ENCODE results near the gene SOS2.

- TF ChIP-seq POLR2A (IDR thresholded peaks at IDR 0.05) (no peak), CTCF (IDR thresholded peaks at IDR 0.05) (no peak)
These were observed 145.6 kb downstream of the SOS2 start for GRCh38 chr14:50085570-50086320.
